DMS153 treated with DMSO at 0.1 percent for 48 hours (cell line): ENCODE results near the gene TNS1.

Experiments used
- DNase-seq: peaks from one replicate; lab custom pipeline; 2025; ENCODE audit not compliant: unreplicated experiment; lab: John Stamatoyannopoulos, UW

Gene TNS1

DNA sequence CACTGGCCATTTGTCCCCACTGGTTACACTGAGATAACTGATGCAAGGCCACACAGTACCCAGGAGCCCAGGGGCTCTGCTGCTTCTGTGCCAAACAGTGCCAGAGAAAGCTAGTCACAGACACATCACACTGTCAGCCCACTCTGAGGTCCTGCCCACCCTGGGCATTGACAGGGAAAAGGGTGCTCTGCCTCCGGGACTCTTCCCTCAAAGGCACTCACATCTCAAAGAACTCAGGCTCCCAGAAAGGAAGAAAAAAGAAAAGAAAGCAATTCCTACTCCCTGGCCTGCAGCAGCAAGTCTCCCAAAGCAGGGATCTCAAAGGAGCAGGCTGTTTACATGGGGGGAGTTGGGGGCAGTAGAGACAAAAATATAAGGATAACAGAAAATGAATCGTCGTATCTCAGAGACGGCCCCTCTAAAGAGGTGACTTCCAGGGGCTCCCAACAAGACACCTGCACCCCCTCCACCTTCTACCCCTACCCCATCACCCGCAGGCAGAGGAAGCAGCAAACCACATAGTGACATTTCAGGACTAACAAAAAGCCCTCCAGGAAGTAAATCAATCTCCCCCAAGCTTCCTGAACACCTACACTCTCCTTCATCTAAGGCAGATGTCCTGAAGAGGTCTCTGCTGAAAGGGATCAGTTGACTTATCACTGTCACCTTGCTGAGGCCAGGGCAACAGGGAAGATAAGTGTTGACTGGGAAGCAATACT is 247.6 kb downstream of the TNS1 start:
- DNase-seq, result no peak

DNA sequence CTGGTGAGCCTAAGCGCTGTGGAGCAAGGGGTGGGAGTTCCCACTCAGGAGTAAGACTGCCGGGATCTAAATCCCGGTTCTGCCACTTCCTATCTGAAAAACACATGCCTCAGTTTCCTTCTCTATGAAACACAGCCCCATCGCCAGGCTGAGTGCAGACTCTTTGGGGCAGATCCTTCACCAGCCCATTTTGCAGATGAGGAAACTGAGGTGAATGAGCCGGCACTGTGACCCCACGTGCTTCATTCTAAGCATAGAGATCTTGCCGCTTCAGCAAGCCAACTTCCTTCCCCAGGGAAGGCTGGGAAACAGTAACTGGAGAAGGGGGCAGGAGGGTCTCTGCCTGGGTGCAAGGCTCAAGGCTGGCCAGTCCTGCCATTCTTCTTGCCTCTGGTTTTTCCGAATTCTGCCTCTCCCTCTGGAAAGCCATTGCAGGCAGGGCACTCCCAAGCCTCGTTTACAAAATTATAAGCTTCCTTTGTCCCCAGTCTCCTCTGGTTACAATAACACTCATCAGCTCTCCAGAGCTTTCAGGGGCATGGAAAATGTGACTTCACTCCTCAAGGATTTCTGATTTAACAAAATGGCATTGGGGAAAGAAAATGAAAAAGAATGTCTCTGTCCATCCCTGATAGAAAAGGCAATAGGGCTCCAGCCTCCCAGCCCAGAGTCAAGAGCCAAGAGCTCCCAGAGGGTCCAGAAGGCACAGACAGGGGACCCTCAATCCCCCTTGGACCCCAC is 249.2 kb downstream of the TNS1 start:
- DNase-seq, result no peak

DNA sequence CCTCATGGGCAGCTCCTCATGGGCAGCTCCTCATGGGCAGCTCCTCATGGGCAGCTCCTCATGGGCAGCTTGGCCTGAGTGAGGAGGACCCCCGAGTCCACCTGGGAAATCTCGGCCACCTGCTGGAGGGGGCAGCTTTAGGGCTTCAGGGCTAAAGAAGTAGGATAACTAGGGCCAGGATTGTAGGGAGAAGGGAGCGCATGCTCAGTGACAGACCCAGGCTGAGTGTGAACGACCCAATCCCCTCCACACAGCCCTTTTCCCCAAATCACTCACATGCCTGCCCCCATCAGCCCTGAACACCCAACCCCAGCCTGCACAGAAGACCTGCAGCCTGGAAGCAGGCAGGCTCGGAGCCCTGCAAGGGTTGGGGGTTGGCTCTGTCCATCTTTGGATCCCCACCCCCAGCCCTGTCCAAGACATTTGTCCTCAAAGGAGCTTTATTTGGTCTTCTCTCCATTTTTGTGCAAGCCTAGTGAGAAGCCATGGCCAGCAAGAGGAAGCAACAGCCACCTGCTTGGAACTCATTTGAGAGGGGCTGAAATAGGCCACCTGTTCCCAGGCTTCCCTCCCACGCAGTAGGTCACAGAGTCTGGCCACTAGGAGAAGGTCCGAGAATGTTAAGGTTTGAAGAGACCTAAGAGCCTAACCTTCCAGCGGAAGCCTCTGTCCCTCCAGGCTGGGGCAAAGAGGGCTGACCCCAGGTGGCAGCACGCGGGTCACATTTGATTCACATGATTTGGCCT is 249.9 kb downstream of the TNS1 start:
- DNase-seq, result no peak

- no peak for DNase-seq
Observed at GRCh38 chr2:217751952-217752351, 250.8 kb downstream of the TNS1 start.

- DNase-seq, result no peak
Observed at GRCh38 chr2:217751192-217751591, 251.6 kb downstream of the TNS1 start.
